Lung (tissue), 12 donors: ENCODE measurements around the gene SLC8B1. TPM values are rescaled to one million over a fixed set of nuclear protein-coding genes. Genes with fewer than 3 reads are reported as not detected.
"Not testable (repeated sequence)": the region's sequence is repeated elsewhere in the genome, so short reads cannot be mapped to it uniquely, and the experiment has no call there.

ENCODE experiments used
- ATAC-seq: fragments of 200-7000 bp; cut with Tn5 transposase; one replicate; pipeline ENCODE4 v1.9.1; 2020; ENCODE audit warnings: moderate number of reproducible peaks; ENCODE audit not compliant: insufficient read depth, low FRiP score
- DNase-seq, 3 donors: peaks; one replicate each; pipeline ENCODE4 v3.0.0-alpha.2; 2013 to 2017
- H3K27ac ChIP-seq, 2 donors: one replicate each; pipeline ENCODE4 v1.5.1; 2013; ENCODE audit warnings: mild to moderate bottlenecking in 2 of 2, moderate library complexity in 2 of 2, control low read depth in 1 of 2, inconsistent platforms in 1 of 2, low read depth in 1 of 2, low read length in 1 of 2
- H3K27me3 ChIP-seq, 3 donors: one replicate each; pipeline ENCODE4 v1.5.1; 2013; ENCODE audit warnings: low read length in 2 of 3; ENCODE audit not compliant: control insufficient read depth in 3 of 3, insufficient read depth in 3 of 3
- H3K36me3 ChIP-seq, 4 donors: one replicate each; pipeline ENCODE4 v1.5.1; 2013; ENCODE audit warnings: low read length in 4 of 4, mild to moderate bottlenecking in 1 of 4, moderate library complexity in 1 of 4; ENCODE audit not compliant: control insufficient read depth in 4 of 4, insufficient read depth in 4 of 4
- H3K4me1 ChIP-seq, 5 donors: one replicate each; pipeline ENCODE4 v1.5.1; 2013; ENCODE audit warnings: low read length in 5 of 5, mild to moderate bottlenecking in 2 of 5, moderate library complexity in 1 of 5; ENCODE audit not compliant: control insufficient read depth in 5 of 5, insufficient read depth in 5 of 5
- H3K4me3 ChIP-seq: one replicate; pipeline ENCODE4 v1.5.1; 2013; ENCODE audit warnings: mild to moderate bottlenecking, control low read depth, moderate library complexity
- H3K9ac ChIP-seq, 2 donors: one replicate each; pipeline ENCODE4 v1.5.1; 2013; ENCODE audit warnings: low read length in 2 of 2, control low read depth in 1 of 2; ENCODE audit not compliant: insufficient read depth in 1 of 2
- H3K9me3 ChIP-seq, 4 donors: one replicate each; pipeline ENCODE4 v1.5.1; 2013; ENCODE audit warnings: low read length in 3 of 4, mild to moderate bottlenecking in 1 of 4, moderate library complexity in 1 of 4; ENCODE audit not compliant: control insufficient read depth in 4 of 4, insufficient read depth in 3 of 4
- CTCF ChIP-seq: IDR thresholded peaks from 2 replicates; pipeline ENCODE4 v1.5.1; 2012; ENCODE audit warnings: mild to moderate bottlenecking; ENCODE audit errors: control extremely low read depth, extremely low read depth
- WGBS, 2 donors: extraction: QIAGEN DNeasy Blood & Tissue Kit; methylation state at CpG; one replicate each; pipeline ENCODE4 v1.1.7; 2013; 5-methylcytosine and 5-hydroxymethylcytosine counted together
- polyA plus RNA-seq, 2 donors: library from polyadenylated mRNA; stranded (reverse); fragments of 200-250 nt; gene quantifications; one replicate each; pipeline ENCODE4 v1.2.1, GENCODE V29; 2013
- total RNA-seq, 2 donors: library from RNA; depleted of rRNA in 1 of 2; stranded (reverse); fragments of >200 nt in 1 of 2; gene quantifications; one replicate each; pipeline ENCODE4 v1.2.1, GENCODE V29; 2014 to 2021
- donor health status: control.
- donor health status: control.
- donor health status: Bipolar disorder and iron deficiency.
- donor health status: healthy.
- donor health status: DM: yes; HTN: yes; CAD: no.

Gene SLC8B1
- total and polyA plus RNA-seq, 4 donors = 21.8 to 44.8 (median 32.1) TPM

DNA sequence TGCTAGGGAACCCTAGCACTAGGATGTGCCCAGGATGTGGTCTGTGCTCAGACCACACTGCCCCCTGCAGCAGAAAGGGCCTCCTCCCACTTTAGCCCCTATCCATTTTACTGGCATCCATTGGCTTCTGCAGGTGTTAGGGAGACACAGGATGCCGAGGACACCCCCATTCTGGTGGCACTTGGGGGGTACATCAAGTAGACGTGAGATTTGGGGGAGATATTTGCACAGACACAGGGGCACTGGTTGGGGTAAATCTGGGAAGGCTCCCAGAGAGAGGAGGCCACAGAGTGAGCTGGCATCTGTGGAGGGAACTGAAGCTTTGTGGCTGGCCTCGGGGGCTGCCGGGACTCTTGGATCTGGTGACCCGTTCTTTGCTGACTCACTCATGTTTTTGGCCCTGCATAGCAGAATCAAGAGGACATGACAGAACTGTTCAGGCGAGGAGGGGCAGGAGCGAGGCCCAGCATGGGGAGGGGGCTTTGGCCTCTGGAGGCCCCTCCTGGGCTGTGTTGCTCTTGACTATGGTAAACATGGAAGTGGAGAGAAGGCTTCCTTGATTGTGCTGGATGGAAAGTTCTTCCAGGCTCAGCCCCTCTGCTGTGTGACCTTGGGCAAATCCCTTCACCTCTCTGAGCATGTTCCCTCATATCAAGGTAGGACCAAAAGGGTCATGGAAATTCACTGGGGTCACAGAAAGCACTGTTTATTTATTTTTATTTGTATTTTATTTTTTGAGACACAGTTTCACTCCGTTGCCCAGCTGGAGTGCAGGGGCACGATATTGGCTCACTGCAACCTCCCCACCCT, 25.2 kb upstream of the SLC8B1 start:
- Histone ChIP-seq H3K36me3 (peaks cover 0 to 3% (median 0%) of the 10 kb centered on the region in 4 donors), H3K27ac (peak overlapping the region in 1 of 2 donors; percentile 53), H3K4me1 (peaks cover 0 to 11% (median 6%) of the 10 kb centered on the region in 5 donors), H3K27me3 (no peaks in the 10 kb centered on the region), H3K4me3 (no peak overlapping the region), H3K9ac (no peak overlapping the region), H3K9me3 (no peaks in the 10 kb centered on the region)
- no peak for ATAC-seq
- 76 to 78% methylated on average over 9 of the region's 9 CpGs for WGBS, 2 donors
- DNase-seq = no peak
- no peak for TF ChIP-seq CTCF

DNA sequence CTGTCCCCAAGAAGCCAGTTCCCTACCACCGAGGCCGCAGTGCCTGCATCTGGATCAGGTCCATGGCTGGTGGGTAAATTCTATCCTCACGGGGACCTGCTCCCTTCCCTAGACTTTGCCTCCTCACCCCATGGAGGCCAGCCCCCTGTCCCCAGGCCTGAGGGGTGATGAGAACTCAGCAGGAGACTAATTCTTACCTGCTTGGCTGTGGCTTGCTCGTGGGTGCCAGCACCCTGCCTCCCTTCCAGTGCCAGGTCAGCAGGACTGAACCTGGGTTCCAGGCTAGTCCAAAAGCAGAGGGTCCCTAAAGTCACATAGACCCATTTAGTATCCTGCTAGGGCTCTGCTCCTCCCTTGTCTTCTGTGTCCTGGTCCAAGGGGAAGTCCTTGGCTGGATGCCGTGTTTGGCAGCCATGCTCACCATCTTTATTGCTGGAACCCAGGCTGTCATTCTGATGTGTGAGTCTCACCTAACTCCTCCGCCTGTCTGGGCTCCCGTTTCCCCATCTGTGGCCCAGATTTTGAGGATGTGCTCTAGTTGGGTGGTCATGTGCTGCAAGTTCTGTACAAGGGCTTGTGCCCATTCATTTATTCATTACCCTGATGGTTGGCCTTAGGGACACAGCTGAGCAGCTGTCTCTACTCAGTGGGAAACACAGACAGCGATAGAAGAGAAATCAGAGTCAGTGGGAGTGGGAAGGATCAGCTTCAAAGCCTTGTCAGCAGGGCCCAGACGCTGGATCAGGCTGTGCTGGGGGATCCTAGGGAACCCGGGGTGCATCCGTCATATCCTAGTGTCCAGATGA, 24.4 kb upstream of the SLC8B1 start:
- no peaks in the 10 kb centered on the region for H3K9me3 ChIP-seq
- peak overlapping the region; percentile 89 for H3K4me3 ChIP-seq
- 45 to 52% methylated on average over 11 of the region's 11 CpGs for WGBS, 2 donors
- peaks cover 0 to 11% (median 6%) of the 10 kb centered on the region in 5 donors for H3K4me1 ChIP-seq
- peak; percentile 61 to 76 (median 71) for DNase-seq
- no peak for ATAC-seq
- H3K9ac ChIP-seq = peak overlapping the region; percentile 52 to 71
- no peak for TF ChIP-seq CTCF
- H3K36me3 ChIP-seq = no peaks in the 10 kb centered on the region
- H3K27me3 ChIP-seq = no peaks in the 10 kb centered on the region
- H3K27ac ChIP-seq = peak overlapping the region in 1 of 2 donors; percentile 85

DNA sequence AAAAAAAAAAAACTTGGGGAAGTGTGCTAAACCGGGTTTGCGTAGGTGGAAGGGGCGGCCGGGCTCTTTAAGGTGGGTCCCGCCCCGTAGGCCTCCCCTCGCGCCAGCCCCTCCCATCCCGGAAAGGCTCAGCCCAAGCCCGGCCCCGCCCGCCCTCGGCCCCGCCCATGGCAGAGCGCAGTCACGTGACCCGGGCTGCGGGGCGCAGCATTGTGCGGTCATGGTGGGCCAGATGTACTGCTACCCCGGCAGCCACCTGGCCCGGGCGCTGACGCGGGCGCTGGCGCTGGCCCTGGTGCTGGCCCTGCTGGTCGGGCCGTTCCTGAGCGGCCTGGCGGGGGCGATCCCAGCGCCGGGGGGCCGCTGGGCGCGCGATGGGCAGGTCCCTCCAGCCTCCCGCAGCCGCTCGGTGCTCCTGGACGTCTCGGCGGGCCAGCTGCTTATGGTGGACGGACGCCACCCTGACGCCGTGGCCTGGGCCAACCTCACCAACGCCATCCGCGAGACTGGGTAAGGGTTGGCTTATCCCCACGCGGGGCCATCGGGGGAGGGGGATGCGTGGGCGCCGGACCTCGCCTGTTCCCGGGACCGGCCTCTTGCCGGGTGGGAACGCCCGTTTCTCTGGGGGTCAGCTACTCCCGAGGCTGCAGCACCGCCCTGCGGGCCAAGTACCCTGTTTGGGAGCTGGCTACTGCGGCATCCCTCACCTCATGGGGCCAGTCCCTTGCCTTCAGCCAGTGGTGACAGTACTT, 23.6 kb upstream of the SLC8B1 start, which contains the start of gene PLBD2:
PLBD2 (plus strand) TSS at position 207 of the 752 bp plus-strand sequence; CDS start at position 221, 14 bp downstream.
- H3K27me3 ChIP-seq = no peaks in the 10 kb centered on the region
- peak within 1 kb of the TSS; percentile 86 to 94 for H3K27ac ChIP-seq
- H3K9ac ChIP-seq = peak within 1 kb of the TSS; percentile 52 to 71
- TF ChIP-seq CTCF = no peak
- WGBS, 2 donors = 1 to 3% methylated on average over 31 to 67 of the region's 67 CpGs
- no peaks in the 10 kb centered on the region for H3K9me3 ChIP-seq
- peak within 1 kb of the TSS; percentile 89 for H3K4me3 ChIP-seq
- peaks cover 0 to 11% (median 6%) of the 10 kb centered on the region in 5 donors for H3K4me1 ChIP-seq
- no peaks in the 10 kb centered on the region for H3K36me3 ChIP-seq
- ATAC-seq = peak; percentile 97
- peak; percentile 95 to 96 (median 96) for DNase-seq

GRCh38 chr12:113354192-113354591, 19.3 kb upstream of the SLC8B1 start:
- H3K9me3 ChIP-seq, H3K27me3 ChIP-seq, H3K4me1 ChIP-seq, H3K36me3 ChIP-seq, H3K9ac ChIP-seq, DNase-seq, ATAC-seq, H3K27ac ChIP-seq, H3K4me3 ChIP-seq: not testable (repeated sequence)
- 90 to 96% methylated on average over 7 of the region's 7 CpGs for WGBS, 2 donors
